ENCODE measurements around the gene RNF43.
"Not testable (repeated sequence)": the region's sequence is repeated elsewhere in the genome, so short reads cannot be mapped to it uniquely, and the experiment has no call there.

RNF43 gene

GRCh38 chr17:58403311-58403710 lies 14.0 kb downstream of the RNF43 start:
- DNase-seq: no peak

- DNase-seq: no peak
Measured at GRCh38 chr17:58402679-58403078, 14.7 kb downstream of the RNF43 start.

GRCh38 chr17:58402047-58402446 lies 15.3 kb downstream of the RNF43 start:
- DNase-seq: peak; percentile 62

- DNase-seq: no peak
Measured at GRCh38 chr17:58401287-58401686, 16.0 kb downstream of the RNF43 start.

GRCh38 chr17:58400826-58401225 lies 16.5 kb downstream of the RNF43 start:
- DNase-seq: no peak

- no peak for DNase-seq
Measured at GRCh38 chr17:58399974-58400373, 17.4 kb downstream of the RNF43 start.

- DNase-seq: no peak
Measured at GRCh38 chr17:58398574-58399266, 18.6 kb downstream of the RNF43 start.

GRCh38 chr17:58397421-58397820 lies 19.9 kb downstream of the RNF43 start:
- DNase-seq: not testable (repeated sequence)

GRCh38 chr17:58396173-58396572 lies 21.2 kb downstream of the RNF43 start:
- DNase-seq: no peak

GRCh38 chr17:58394534-58395223 lies 22.7 kb downstream of the RNF43 start:
- DNase-seq: no peak

- peak; percentile 37 for DNase-seq
Measured at GRCh38 chr17:58391302-58391984, 25.9 kb downstream of the RNF43 start.

- no peak for DNase-seq
Measured at GRCh38 chr17:58390884-58391283, 26.4 kb downstream of the RNF43 start.

- DNase-seq: no peak
Measured at GRCh38 chr17:58388302-58389190, 28.8 kb downstream of the RNF43 start.

GRCh38 chr17:58387834-58388233 lies 29.5 kb downstream of the RNF43 start:
- no peak for DNase-seq

GRCh38 chr17:58386708-58387107 lies 30.6 kb downstream of the RNF43 start:
- DNase-seq: no peak

GRCh38 chr17:58385359-58385899 lies 31.9 kb downstream of the RNF43 start:
- DNase-seq: peak; percentile 55

GRCh38 chr17:58384897-58385296 lies 32.4 kb downstream of the RNF43 start:
- DNase-seq: no peak

GRCh38 chr17:58383892-58384462 lies 33.4 kb downstream of the RNF43 start:
- DNase-seq: no peak

GRCh38 chr17:58382872-58383242 lies 34.5 kb downstream of the RNF43 start:
- DNase-seq: no peak

GRCh38 chr17:58382108-58382871 lies 35.0 kb downstream of the RNF43 start:
- DNase-seq: no peak

Measured in OCI-M1 (cell line).